ENCODE results near the gene INSR. TPM values are rescaled to one million over a fixed set of nuclear protein-coding genes. Genes with fewer than 3 reads are reported as not detected.

Gene INSR
- total RNA-seq, 1 donor from 2014 or later, result 32.5 TPM

- H3K4me3 Mint-ChIP-seq (ENCODE audit: unreplicated experiment), result no peak overlapping the region
- no peak for DNase-seq (ENCODE audit: low spot score)
- peaks cover 6% of the 10 kb centered on the region for H3K9me3 Mint-ChIP-seq (ENCODE audit: low read depth)
- H3K27ac Mint-ChIP-seq (ENCODE audit: unreplicated experiment), result no peak overlapping the region
- H3K36me3 Mint-ChIP-seq (ENCODE audit: low read depth), result peaks cover 41% of the 10 kb centered on the region
- H3K27me3 Mint-ChIP-seq (ENCODE audit: low read depth), result no peaks in the 10 kb centered on the region
- no peak for TF ChIP-seq CTCF (IDR thresholded peaks at IDR 0.05)
- no peaks in the 10 kb centered on the region for H3K4me1 Mint-ChIP-seq (ENCODE audit: low read depth)
Observed at GRCh38 chr19:7124782-7125181, 169.4 kb downstream of the INSR start.

- TF ChIP-seq CTCF (IDR thresholded peaks at IDR 0.05), result no peak
- H3K4me1 Mint-ChIP-seq (ENCODE audit: low read depth), result no peaks in the 10 kb centered on the region
- no peak overlapping the region for H3K4me3 Mint-ChIP-seq (ENCODE audit: unreplicated experiment)
- DNase-seq (ENCODE audit: low spot score), result no peak
- H3K27ac Mint-ChIP-seq (ENCODE audit: unreplicated experiment), result no peak overlapping the region
- peaks cover 6% of the 10 kb centered on the region for H3K9me3 Mint-ChIP-seq (ENCODE audit: low read depth)
- H3K27me3 Mint-ChIP-seq (ENCODE audit: low read depth), result no peaks in the 10 kb centered on the region
- peaks cover 48% of the 10 kb centered on the region for H3K36me3 Mint-ChIP-seq (ENCODE audit: low read depth)
Observed at GRCh38 chr19:7122701-7123100, 171.5 kb downstream of the INSR start.

- no peak for TF ChIP-seq CTCF (IDR thresholded peaks at IDR 0.05)
- H3K9me3 Mint-ChIP-seq (ENCODE audit: low read depth), result peaks cover 5% of the 10 kb centered on the region
- H3K4me1 Mint-ChIP-seq (ENCODE audit: low read depth), result no peaks in the 10 kb centered on the region
- H3K27me3 Mint-ChIP-seq (ENCODE audit: low read depth), result no peaks in the 10 kb centered on the region
- no peak overlapping the region for H3K27ac Mint-ChIP-seq (ENCODE audit: unreplicated experiment)
- DNase-seq (ENCODE audit: low spot score), result no peak
- peaks cover 38% of the 10 kb centered on the region for H3K36me3 Mint-ChIP-seq (ENCODE audit: low read depth)
- H3K4me3 Mint-ChIP-seq (ENCODE audit: unreplicated experiment), result no peak overlapping the region
Observed at GRCh38 chr19:7120499-7120898, 173.7 kb downstream of the INSR start.

GRCh38 chr19:7119582-7119981 lies 174.6 kb downstream of the INSR start:
- no peak for DNase-seq (ENCODE audit: low spot score)
- Mint-ChIP-seq H3K27ac (ENCODE audit: unreplicated experiment) (no peak overlapping the region), H3K36me3 (ENCODE audit: low read depth) (peaks cover 32% of the 10 kb centered on the region), H3K9me3 (ENCODE audit: low read depth) (peaks cover under 1% of the 10 kb centered on the region), H3K4me1 (ENCODE audit: low read depth) (no peaks in the 10 kb centered on the region), H3K4me3 (ENCODE audit: unreplicated experiment) (no peak overlapping the region), H3K27me3 (ENCODE audit: low read depth) (no peaks in the 10 kb centered on the region)
- no peak for TF ChIP-seq CTCF (IDR thresholded peaks at IDR 0.05)

GRCh38 chr19:7117248-7117647 lies 177.0 kb downstream of the INSR start:
- no peak overlapping the region for H3K4me3 Mint-ChIP-seq (ENCODE audit: unreplicated experiment)
- H3K36me3 Mint-ChIP-seq (ENCODE audit: low read depth), result peaks cover 29% of the 10 kb centered on the region
- no peaks in the 10 kb centered on the region for H3K27me3 Mint-ChIP-seq (ENCODE audit: low read depth)
- no peak for DNase-seq (ENCODE audit: low spot score)
- peaks cover 7% of the 10 kb centered on the region for H3K9me3 Mint-ChIP-seq (ENCODE audit: low read depth)
- no peak overlapping the region for H3K27ac Mint-ChIP-seq (ENCODE audit: unreplicated experiment)
- H3K4me1 Mint-ChIP-seq (ENCODE audit: low read depth), result no peaks in the 10 kb centered on the region
- no peak for TF ChIP-seq CTCF (IDR thresholded peaks at IDR 0.05)
